ENCODE data around the gene SART3.

Gene SART3

DNA sequence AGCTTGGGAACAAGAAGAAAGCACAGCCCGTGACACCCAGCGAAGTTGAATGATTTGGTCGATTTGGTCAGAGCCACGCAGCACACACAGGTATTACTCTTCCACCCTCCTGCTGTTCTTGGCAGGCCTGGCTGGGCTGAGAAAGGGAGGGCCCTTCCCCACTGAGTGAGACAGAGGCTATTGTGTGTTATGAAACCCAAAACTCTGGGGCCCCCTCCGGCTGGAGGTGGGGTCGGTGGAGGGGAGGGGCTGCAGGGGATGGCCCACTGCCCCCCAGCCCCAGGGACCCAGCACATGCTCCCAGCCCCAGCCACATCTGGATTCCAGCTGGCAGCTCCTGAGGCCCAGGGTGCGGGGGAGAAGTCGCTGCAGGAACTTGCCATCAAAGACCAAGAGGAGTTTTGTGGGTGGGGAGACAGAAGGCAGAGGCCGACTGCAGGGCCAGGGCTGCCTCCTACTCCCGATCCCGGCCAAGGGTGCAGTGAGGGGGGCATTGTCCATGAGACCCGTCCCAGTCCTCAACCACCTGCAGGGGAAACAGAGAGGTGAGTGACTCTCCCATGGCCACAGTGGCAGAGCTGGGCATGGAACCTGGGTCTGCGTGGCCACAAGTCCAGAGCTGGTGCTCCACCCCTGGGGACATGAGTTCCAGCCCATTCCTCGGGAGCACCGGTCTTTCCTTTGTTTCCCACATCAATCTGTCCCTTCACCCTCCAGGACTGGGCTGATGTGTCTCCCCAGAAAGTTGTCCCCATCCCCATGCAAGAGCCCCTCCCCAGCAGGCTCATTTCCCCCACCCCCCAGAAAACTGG, 28.3 kb upstream of the SART3 start:
- H3K27me3 ChIP-seq (ENCODE audit: control insufficient read depth, insufficient read depth, low read length, poor library complexity, severe bottlenecking), result no peaks in the 10 kb centered on the region
- H3K27ac ChIP-seq (ENCODE audit: insufficient read depth, low read depth, low read length, poor library complexity, severe bottlenecking), result no peak overlapping the region
- H3K4me1 ChIP-seq (ENCODE audit: control insufficient read depth, insufficient read depth, low read length), result peaks cover 32% of the 10 kb centered on the region
- no peak overlapping the region for H3K4me3 ChIP-seq (ENCODE audit: insufficient read depth, low read depth, low read length)
- no peaks in the 10 kb centered on the region for H3K36me3 ChIP-seq (ENCODE audit: control insufficient read depth, insufficient read depth, low read length)
- WGBS, 2 experiments, result 40 to 42% methylated on average over 15 of the region's 15 CpGs
- H3K9me3 ChIP-seq (ENCODE audit: control insufficient read depth, low read length), result no peaks in the 10 kb centered on the region

DNA sequence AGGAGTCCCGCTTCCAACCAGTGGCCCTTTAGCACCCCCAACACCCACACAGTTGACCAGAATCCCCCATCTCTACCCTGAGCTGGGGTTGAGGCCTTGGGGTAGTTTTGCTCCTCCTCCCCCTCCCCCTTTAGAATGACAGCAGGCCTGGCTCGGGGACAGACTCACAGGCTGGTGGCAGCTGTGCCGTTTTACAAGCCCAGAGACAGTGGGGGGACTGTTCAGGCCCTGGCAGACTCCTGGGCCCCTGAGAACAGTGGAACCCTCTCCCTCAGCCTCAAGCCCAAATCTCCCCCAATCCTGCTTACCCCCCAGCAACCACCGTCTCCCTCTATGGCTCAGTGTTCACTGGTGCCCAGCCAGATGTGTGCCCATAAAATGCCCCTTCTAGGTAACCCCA, 26.9 kb upstream of the SART3 start:
- Histone ChIP-seq H3K27me3 (ENCODE audit: control insufficient read depth, insufficient read depth, low read length, poor library complexity, severe bottlenecking) (no peaks in the 10 kb centered on the region), H3K4me3 (ENCODE audit: insufficient read depth, low read depth, low read length) (no peak overlapping the region), H3K9me3 (ENCODE audit: control insufficient read depth, low read length) (no peaks in the 10 kb centered on the region), H3K27ac (ENCODE audit: insufficient read depth, low read depth, low read length, poor library complexity, severe bottlenecking) (no peak overlapping the region), H3K36me3 (ENCODE audit: control insufficient read depth, insufficient read depth, low read length) (no peaks in the 10 kb centered on the region), H3K4me1 (ENCODE audit: control insufficient read depth, insufficient read depth, low read length) (peaks cover 34% of the 10 kb centered on the region)
- 67 to 69% methylated on average over 4 of the region's 4 CpGs for WGBS, 2 experiments

DNA sequence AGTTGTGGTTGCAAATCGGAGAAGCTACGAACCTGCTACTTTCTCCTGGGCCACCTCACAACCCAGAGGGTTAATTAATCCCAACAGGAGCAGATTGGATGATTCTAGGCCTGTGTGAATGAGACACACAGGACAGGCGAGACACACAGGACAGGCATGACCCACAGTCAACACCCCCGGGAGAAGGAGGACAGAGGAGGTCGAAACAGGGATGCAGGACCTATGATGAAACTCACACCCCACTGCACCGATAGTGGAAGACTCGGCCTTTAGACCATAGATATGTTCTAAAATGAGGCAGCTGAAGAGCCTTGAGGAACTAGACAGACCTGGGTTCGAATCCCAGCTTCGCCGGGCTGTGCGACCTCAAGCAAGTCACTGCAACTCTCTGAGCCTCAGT, 25.3 kb upstream of the SART3 start:
- Histone ChIP-seq H3K4me1 (ENCODE audit: control insufficient read depth, insufficient read depth, low read length) (peaks cover 34% of the 10 kb centered on the region), H3K27me3 (ENCODE audit: control insufficient read depth, insufficient read depth, low read length, poor library complexity, severe bottlenecking) (no peaks in the 10 kb centered on the region), H3K9me3 (ENCODE audit: control insufficient read depth, low read length) (no peaks in the 10 kb centered on the region), H3K27ac (ENCODE audit: insufficient read depth, low read depth, low read length, poor library complexity, severe bottlenecking) (no peak overlapping the region), H3K4me3 (ENCODE audit: insufficient read depth, low read depth, low read length) (no peak overlapping the region), H3K36me3 (ENCODE audit: control insufficient read depth, insufficient read depth, low read length) (no peaks in the 10 kb centered on the region)
- WGBS, 2 experiments, result 93 to 97% methylated on average over 11 of the region's 11 CpGs

DNA sequence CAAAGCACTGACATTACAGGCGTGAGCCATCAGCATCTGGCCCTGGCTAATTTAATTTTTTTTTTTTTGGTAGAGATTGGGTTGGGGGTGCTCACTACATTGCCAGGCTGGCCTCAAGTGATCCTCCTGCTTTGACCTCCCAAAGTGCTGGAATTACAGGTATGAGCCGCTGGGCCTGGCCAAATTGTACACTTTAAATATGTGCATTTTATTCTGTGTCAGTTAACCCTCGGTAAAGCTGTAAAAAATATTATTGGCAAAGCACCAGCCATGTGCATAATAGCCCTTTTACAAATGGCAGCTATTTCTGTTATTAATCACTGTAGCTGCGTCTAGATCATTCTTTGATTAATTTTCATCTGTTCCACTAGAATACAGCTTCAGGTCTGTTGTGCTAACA, 24.9 kb upstream of the SART3 start:
- H3K9me3 ChIP-seq (ENCODE audit: control insufficient read depth, low read length), result no peaks in the 10 kb centered on the region
- H3K27me3 ChIP-seq (ENCODE audit: control insufficient read depth, insufficient read depth, low read length, poor library complexity, severe bottlenecking), result no peaks in the 10 kb centered on the region
- H3K4me3 ChIP-seq (ENCODE audit: insufficient read depth, low read depth, low read length), result no peak overlapping the region
- H3K36me3 ChIP-seq (ENCODE audit: control insufficient read depth, insufficient read depth, low read length), result no peaks in the 10 kb centered on the region
- peaks cover 34% of the 10 kb centered on the region for H3K4me1 ChIP-seq (ENCODE audit: control insufficient read depth, insufficient read depth, low read length)
- WGBS, 2 experiments, result 91 to 94% methylated on average over 4 of the region's 4 CpGs
- no peak overlapping the region for H3K27ac ChIP-seq (ENCODE audit: insufficient read depth, low read depth, low read length, poor library complexity, severe bottlenecking)

DNA sequence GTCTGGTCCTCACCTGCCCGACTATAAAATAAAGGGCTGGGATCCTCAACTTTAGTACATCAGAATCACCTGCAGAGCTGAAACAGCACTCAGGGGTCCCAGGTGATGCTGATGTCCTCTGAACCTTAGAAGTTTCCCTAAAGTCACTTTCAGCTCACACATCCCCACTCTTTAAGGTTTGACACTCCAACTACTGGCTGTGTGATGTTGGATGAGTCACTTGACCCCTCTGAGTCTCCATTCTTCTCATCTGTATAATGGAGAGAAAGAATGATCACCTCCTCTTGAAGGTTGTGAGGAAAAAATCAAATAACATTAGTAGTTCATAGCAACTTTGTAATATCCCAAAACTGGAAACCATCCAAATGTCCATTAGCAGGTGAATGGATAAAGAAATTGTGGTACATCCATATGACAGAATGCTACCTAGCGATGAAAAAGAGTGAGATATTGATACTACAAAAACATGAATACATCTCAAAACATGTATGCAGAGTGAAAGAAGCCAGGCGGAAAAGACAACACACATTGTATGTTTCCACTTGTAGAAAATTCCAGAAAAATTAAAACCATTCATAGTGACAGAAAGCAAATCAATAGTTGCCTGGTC, 23.6 kb upstream of the SART3 start:
- Histone ChIP-seq H3K4me3 (ENCODE audit: insufficient read depth, low read depth, low read length) (no peak overlapping the region), H3K36me3 (ENCODE audit: control insufficient read depth, insufficient read depth, low read length) (no peaks in the 10 kb centered on the region), H3K27me3 (ENCODE audit: control insufficient read depth, insufficient read depth, low read length, poor library complexity, severe bottlenecking) (no peaks in the 10 kb centered on the region), H3K4me1 (ENCODE audit: control insufficient read depth, insufficient read depth, low read length) (peaks cover 30% of the 10 kb centered on the region), H3K27ac (ENCODE audit: insufficient read depth, low read depth, low read length, poor library complexity, severe bottlenecking) (no peak overlapping the region), H3K9me3 (ENCODE audit: control insufficient read depth, low read length) (no peaks in the 10 kb centered on the region)
- whole genome bisulfite sequencing, 2 experiments, result 88 to 98% methylated on average over 2 to 3 of the region's 3 CpGs

DNA sequence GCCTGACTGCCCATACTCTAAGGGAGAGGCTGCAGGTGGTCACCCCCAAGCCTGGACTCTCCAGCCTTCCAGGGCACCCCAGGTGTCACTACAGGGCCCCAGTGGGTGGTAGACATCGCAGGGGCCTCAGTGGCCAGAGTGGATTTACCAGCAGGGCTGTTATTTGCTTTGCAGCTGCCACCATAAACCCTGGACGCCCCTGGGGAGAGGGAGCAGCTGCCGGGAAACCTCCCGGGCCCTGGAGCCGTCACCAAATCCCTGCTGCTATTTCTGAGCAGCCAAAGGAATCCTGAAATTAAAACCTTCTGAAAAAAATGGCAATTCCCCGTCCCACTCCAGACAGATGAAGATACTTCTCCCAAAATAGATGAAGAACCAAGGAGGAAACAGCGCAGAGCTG, 23.0 kb upstream of the SART3 start:
- Histone ChIP-seq H3K4me3 (ENCODE audit: insufficient read depth, low read depth, low read length) (no peak overlapping the region), H3K36me3 (ENCODE audit: control insufficient read depth, insufficient read depth, low read length) (no peaks in the 10 kb centered on the region), H3K4me1 (ENCODE audit: control insufficient read depth, insufficient read depth, low read length) (peaks cover 24% of the 10 kb centered on the region), H3K27me3 (ENCODE audit: control insufficient read depth, insufficient read depth, low read length, poor library complexity, severe bottlenecking) (no peaks in the 10 kb centered on the region), H3K9me3 (ENCODE audit: control insufficient read depth, low read length) (no peaks in the 10 kb centered on the region), H3K27ac (ENCODE audit: insufficient read depth, low read depth, low read length, poor library complexity, severe bottlenecking) (no peak overlapping the region)
- 61 to 65% methylated on average over 7 of the region's 7 CpGs for WGBS, 2 experiments

DNA sequence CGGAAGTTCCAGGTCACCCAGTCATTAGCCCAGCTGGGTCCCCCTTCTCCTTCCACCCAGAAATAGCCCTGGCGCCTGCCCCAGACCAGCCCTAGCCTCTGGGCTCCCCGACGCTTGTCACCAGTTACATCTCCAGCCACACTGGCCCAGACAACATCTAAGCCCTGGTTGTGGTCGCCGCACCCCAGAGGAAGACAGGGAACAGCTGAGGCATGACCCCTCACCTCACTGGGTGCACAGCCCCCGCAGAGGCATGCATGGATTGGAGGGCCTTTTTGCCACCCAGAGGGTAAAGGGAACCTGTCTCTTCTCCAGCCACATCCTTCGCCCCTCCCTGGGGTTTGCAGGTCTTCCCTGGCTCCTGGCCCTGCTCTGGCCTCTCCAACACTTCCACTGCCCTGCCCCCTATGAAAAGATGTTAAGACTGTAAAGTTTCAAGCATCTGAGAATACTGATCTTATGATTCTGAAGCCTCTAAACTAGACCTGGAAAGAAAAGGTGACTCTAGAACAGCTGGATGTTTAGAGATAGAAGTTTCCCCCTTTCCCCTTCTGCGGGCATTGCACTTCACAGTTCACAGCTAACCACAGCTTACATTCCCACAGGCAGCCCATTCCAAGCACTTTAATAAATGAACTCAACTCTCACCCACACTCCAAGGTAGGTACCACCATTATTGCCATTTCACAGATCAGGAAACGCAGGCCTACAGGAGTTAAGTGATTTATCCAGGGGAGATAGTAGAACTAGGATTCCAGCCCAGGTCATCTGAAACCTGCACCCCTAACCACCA, 22.2 kb upstream of the SART3 start:
- Histone ChIP-seq H3K27ac (ENCODE audit: insufficient read depth, low read depth, low read length, poor library complexity, severe bottlenecking) (no peak overlapping the region), H3K36me3 (ENCODE audit: control insufficient read depth, insufficient read depth, low read length) (no peaks in the 10 kb centered on the region), H3K27me3 (ENCODE audit: control insufficient read depth, insufficient read depth, low read length, poor library complexity, severe bottlenecking) (no peaks in the 10 kb centered on the region), H3K9me3 (ENCODE audit: control insufficient read depth, low read length) (no peaks in the 10 kb centered on the region), H3K4me1 (ENCODE audit: control insufficient read depth, insufficient read depth, low read length) (peaks cover 16% of the 10 kb centered on the region), H3K4me3 (ENCODE audit: insufficient read depth, low read depth, low read length) (no peak overlapping the region)
- WGBS, 2 experiments, result 89 to 90% methylated on average over 10 of the region's 10 CpGs

DNA sequence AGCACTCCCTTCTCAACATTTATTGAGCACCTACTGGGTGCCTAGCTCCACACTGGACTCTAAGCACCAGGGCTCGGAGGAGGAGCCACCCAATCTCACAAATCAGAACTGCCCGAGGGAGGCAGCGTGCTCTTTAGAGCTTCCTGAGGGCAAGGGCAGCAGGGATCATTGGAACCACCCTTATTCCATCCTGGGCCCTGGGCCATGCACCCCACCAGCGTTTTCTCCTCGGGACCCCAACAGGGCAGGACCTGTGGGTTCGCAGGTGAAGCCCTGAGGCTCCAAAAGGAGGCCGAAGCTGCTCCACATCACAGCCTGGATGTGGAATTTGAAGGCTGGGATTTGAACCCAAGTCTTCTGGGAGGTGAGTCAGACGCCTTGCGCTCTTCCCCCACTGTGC, 21.5 kb upstream of the SART3 start:
- H3K9me3 ChIP-seq (ENCODE audit: control insufficient read depth, low read length), result no peaks in the 10 kb centered on the region
- H3K27me3 ChIP-seq (ENCODE audit: control insufficient read depth, insufficient read depth, low read length, poor library complexity, severe bottlenecking), result no peaks in the 10 kb centered on the region
- no peaks in the 10 kb centered on the region for H3K36me3 ChIP-seq (ENCODE audit: control insufficient read depth, insufficient read depth, low read length)
- 90 to 92% methylated on average over 9 of the region's 9 CpGs for WGBS, 2 experiments
- H3K4me1 ChIP-seq (ENCODE audit: control insufficient read depth, insufficient read depth, low read length), result peaks cover 9% of the 10 kb centered on the region
- H3K27ac ChIP-seq (ENCODE audit: insufficient read depth, low read depth, low read length, poor library complexity, severe bottlenecking), result no peak overlapping the region
- H3K4me3 ChIP-seq (ENCODE audit: insufficient read depth, low read depth, low read length), result no peak overlapping the region

DNA sequence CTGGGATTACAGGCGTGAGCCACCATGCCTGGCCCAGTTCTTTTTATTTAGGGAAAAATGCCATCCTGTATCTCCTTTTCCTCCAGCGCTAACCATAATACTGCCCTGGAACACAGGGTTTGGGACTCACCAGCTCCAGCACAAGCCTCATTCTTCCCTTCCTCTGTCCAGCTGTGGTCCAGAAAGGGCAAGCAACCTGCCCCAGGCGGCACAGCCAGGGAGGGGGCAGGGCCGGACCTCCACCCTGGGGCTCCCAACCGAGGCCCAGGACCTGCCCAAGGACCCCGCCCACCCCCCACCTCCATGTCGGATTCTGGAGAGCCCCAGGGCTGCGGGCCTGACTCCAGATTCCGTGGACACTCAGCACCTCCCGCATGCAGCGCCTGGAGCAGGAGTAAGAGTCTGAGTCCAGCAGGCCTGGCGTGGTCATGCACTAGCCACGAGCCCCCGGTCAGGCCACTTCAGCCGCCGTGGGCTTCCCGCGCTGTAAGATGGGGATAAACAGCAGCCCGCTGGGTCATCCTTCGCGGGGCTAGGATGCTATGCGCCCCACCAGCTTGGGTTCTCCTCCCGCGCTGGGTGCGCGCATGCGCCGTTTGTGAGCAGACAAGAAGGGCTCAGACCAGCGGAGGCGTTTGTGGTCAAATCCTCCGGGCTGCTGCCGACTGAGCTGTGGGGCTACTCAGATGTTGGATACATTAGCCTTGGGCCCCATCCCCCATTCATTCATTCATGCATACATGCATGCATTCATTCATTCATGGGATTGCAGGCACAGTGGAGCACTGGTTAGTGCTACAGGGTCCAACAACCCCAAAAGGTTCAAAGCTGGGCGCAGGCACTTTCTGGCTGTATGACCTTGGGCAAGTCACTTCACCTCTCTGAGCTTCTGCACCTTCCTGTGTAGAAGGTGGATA, 20.6 kb upstream of the SART3 start:
- Histone ChIP-seq H3K4me3 (ENCODE audit: insufficient read depth, low read depth, low read length) (no peak overlapping the region), H3K36me3 (ENCODE audit: control insufficient read depth, insufficient read depth, low read length) (no peaks in the 10 kb centered on the region), H3K27ac (ENCODE audit: insufficient read depth, low read depth, low read length, poor library complexity, severe bottlenecking) (no peak overlapping the region), H3K9me3 (ENCODE audit: control insufficient read depth, low read length) (no peaks in the 10 kb centered on the region), H3K4me1 (ENCODE audit: control insufficient read depth, insufficient read depth, low read length) (peaks cover 9% of the 10 kb centered on the region), H3K27me3 (ENCODE audit: control insufficient read depth, insufficient read depth, low read length, poor library complexity, severe bottlenecking) (no peaks in the 10 kb centered on the region)
- WGBS, 2 experiments, result 94% methylated on average over 33 of the region's 33 CpGs

Data from ectodermal cell (in vitro differentiated cells).